ENCODE measurements around the gene ATP5MC2.
"Not testable (repeated sequence)": the region's sequence is repeated elsewhere in the genome, so short reads cannot be mapped to it uniquely, and the experiment has no call there.

Gene ATP5MC2

DNA sequence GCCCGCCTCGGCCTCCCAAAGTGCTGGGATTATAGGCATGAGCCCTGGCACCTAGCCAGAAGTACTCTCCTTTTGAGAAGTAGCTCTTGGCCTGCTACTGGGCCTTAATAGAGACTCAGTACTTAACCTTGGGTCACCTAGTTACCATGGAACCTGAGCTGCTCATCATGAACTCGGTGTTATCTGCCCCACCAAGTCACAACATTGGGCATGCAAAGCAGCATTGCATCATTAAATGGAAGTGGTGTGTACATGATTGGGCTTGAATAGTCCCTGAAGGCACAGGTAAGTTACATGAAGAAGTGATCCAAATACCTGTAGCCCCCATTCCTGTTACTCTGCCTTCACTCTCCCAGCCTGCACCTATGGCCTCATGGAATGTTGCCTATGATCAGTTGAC, 31.8 kb downstream of the ATP5MC2 start:
- DNase-seq: no peak

DNA sequence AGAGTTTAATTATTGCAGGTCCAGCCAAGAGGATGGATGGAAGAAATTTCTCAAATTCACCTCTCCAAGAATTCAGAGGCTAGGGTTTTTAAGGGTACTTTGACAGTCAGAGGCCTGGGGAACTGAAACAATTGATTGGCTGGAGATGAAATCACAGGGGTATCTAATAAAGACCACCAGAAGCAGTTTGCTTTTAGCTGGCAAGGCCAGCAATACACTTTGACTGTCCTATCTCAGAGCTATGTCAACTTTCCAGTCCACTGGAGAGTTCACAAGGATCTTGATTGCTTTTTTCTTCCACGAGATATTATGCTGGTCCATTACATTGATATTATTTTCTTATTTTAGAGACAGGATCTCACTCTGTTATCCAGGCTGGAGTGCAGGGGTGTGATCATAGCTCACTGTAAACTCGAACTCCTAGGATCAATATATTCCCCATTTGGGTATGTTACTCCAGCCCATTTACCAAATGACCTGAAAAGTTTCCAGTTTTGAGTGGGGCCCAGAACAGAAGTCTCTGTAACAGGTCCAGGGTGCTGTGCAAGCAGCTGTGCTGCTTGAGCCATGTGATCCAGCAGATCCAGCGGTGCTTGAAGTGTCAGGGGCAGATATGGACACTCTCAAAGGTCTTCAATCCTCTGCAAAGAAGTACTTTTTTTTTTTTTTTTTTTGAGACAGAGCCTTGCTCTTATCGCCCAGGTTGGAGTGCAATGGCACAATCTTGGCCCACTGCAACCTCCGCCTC, 32.5 kb downstream of the ATP5MC2 start:
- no peak for DNase-seq

DNA sequence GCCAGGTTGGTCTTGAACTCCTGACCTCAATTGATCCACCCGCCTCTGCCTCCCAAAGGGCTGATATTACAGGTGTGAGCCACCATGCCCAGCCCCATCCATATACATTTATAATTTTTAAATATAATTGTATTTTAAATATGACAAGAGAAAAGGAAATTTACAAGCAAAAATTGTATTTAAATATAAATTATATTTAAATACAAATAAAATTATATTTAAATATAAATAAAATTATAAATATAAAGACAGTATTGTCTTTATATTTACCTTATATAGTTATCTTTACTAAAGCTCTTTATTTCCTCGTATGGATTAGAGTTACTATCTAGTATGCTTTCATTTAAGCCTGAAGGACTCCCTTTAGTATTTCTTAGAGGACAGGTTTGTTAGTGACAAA, 37.8 kb downstream of the ATP5MC2 start:
- no peak for DNase-seq

DNA sequence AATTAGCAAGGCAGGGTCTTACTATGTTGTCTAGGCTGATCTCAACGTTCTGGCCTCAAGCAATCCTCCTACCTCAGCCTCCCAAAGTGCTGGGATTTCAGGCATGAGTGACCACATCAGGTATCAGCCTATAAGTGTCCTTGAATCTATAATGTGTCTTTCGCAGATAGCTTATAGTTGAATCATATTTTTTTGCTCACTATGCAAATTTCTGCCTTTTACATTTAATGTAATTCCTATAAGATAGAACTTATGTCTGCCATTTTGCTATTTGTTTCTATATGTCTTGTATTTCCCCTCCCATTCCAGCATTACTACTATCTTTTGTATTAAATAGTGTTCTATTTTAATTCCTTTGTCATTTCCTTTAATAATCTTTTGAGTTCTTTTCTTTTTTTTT, 39.2 kb downstream of the ATP5MC2 start:
- no peak for DNase-seq

DNA sequence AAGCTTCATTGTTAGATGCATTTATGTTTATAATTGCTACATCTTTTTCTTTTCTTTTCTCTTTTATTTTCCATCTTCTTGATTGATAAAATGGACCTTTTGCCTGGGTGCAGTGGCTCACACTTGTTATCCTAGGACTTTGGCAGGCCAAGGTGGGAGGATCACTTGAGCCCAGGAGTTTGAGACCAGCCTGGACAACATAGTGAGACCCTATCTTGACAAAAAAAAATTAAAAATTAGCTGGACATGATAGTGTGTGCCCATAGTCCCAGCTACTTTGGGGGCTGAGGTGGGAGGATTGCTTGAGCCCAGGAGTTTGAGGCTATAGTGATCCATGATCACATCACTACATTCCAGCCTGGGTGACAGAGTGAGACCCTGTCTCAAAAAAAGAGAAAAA, 40.2 kb downstream of the ATP5MC2 start:
- DNase-seq: not testable (repeated sequence)

DNA sequence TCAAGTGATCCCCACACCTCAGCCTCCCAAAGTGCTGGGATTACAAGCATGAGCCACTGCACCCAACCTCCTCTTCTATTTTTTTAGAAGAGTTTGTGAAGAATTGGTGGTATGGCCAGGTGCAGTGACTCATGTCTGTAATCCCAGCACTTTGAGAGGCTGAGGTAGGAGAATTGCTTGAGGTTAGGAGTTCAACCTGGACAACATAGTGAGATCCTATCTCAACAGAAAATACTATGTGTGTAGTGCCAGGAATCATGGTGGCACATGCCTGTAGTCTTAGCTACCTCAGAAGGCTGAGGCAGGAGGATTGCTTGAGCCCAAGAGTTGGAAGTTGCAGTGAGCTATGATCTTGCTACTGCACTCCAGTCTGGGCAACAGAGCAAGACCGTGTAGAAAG, 44.2 kb downstream of the ATP5MC2 start:
- DNase-seq: no peak

DNA sequence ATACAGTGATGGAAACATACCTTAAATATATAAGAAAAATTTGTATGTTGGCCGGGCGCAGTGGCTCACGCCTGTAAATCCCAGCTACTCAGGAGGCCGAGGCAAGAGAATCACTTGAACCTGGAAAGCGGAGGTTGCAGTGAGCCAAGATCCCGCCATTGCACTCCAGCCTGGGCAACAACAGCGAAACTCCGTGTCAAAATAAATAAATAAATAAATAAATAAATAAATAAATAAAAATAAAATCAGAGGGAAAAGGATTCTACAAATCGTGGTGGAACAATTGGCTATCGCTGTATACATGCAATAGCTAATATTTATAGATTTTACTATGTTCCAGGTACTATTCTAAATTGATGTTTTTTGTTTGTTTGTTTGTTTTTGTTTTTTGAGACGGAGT, 48.0 kb downstream of the ATP5MC2 start:
- DNase-seq: no peak

DNA sequence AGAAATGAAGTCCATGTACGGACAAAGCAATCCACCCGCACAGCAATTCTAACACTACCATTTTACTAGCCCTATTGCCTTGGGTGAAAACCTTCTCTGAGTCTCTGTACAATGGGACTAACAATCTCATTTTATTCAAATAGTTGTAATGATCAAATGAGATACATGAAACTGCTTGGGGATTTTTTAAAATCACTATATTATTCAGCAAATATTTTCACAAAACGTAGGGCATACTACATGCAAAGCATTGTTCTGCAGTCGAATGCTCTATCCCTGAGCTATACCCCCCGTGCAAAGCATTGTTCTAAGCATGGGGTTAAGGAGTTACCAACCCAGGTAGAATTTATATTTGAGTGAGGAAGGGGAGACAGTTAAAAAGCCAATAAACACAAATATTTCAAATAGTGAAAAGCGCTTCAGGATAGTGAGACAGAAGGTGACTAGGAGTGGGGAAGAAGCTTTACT, 49.1 kb downstream of the ATP5MC2 start:
- DNase-seq: no peak

DNA sequence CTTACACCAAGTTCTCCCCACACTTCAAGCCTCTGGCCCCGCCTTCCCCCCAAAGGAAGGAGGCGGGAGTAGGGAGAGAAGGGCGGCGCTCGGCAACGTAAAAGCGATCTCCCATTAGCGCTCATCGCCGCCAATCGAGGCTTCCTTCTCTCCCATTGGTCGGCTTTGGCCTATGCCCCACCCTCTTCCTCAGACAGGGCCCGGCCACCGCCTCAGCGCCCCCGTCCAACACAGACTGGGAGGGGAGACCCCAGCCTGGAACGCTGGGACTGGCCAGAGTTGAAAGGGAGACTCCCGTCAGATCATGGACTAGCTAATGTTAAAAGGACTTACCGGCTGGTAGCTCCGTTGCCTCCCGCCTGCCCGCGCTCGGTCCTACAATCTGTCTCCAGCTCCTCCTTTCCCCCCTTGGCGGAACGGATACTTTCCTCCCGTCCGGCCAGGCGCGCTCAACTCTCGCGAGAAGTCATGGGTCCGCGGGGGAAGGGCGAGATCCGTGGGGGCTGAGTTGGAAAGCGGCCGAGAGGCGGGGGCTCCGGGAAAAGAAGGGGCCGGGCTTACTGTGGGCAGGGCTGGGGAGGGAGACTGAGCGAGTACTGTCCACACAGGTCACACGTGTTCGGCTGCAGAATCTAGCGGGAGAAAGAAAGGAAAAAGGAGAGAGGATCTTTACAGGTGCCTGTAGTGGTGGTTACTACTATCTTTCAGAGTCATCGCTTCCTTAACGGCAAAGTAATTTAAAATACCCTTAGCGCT, 49.8 kb downstream of the ATP5MC2 start, which contains the start of gene ATF7:
TSS of gene ATF7 (minus strand) at position 437 of the 756 bp plus-strand sequence. CDS start 25,382 bp downstream, outside the sequence.
- peak; percentile 97 to 99 for DNase-seq

DNA sequence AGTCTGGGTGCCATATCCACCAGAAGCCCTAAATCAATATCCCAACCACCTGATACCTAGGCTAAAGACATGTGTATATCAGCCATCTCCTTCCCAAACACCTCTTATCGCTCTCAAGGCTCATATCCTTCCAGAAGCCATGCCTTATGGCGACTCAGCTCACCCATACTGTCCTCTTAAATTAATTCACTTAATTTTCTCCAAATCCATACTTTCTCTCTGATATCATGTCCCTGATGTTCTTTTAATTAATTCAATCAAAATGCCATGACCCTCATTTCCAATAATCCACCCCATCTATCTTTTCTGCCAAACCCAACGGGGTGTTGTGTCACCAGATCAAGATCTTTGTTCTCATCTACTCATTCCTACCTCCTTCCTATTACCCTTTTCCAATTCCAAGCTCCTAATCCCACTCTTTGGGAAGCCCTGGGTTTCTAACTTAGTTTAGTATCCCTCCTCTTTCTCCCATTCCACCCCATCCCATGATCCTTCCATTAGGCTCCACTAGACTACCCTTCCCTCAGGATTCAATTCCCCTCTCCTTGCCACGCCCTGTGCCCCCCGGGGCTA, 50.4 kb downstream of the ATP5MC2 start:
- no peak for DNase-seq

DNA sequence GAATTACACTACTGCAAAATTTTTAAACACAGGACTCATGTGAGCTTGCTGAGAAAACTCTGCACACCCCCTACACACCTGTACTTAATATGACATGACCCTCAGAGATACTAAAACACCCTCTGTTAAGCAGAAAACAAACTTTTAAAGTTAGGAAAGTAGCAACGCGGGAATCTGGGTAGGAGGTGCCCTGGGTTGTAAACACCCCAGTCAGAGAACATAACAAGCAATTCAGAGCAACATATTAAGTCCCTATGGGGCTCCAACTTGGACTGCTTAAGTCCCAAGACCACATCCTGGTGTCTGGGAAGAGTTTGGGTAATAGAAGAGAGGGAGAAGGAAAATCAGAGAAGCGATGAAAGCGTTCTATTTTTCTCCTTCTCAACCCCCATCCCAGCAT, 50.9 kb downstream of the ATP5MC2 start:
- DNase-seq: no peak

DNA sequence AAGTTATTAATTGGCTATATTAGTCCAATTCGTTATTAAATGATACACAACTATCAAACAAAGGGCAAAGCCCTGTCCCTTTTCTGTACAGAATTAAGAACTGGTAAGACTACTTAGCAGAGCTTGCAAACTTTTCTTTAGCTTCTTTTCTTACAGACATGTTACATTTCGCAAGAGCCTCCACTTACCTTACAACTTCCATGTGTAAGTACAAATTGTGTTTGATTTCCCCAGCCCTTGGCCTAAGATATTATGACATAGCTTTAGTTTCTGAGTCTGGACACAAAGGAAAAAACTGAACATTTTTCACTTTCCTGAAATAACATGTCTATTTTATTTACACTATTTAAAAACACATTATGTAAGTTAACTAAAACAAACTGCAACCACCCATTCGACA, 51.4 kb downstream of the ATP5MC2 start:
- DNase-seq: no peak

DNA sequence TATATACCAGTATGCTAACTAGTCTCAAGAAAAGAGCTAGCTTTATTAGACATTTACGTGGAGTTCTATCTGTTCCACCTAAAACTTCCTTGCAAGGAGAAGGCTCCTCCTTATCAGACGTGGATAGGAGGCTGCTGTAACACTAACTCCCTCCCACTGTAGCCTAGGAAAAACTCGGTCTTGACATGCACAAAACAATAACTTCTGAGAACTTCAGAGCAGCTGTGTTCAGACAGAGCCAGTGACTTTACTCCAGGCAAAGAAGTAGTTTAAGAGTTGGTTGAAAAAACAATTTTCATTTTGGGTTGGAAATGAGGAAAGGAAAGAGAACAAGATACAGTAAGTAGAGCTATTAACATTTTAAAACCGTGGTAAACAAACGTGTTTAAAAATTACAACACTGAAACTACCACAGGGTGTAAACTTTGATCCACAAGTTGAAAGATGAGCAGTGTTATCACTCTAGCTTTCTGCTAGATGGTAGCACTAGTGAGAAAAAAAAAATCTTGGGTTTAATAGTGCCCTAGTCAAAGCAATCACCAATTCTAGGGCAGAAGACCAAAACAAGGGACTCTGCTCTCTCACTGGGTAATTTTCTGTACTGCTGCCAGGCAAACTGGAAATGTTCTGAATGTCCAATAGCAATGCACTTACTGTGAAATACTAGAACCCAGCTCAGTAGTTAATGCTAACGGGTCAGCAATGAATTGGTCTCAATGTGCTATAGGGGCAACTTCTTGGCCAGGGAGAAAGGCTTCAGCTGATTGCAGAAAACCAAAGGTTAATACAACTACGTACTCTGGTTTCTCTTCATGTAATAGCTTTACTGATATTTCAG, 52.1 kb downstream of the ATP5MC2 start:
- DNase-seq: no peak

DNA sequence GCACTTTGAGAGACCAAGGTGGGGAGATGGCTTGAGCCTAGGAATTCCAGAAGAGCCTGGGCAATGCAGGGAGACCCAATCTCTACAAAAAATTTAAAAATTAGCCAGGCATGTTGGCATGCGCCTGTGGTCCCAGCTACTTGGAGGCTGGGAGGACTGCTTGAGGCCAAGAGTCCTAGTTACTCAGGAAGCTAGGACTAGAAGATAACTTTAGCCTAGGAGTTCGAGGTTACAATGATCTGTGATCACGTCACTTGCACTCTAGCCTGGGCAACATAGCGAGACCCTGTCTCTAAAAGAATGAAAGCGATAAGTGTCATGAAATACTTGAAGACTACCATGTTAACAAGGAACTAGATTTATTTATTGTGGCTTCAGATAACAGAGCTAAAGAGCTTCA, 53.2 kb downstream of the ATP5MC2 start:
- DNase-seq: no peak

DNA sequence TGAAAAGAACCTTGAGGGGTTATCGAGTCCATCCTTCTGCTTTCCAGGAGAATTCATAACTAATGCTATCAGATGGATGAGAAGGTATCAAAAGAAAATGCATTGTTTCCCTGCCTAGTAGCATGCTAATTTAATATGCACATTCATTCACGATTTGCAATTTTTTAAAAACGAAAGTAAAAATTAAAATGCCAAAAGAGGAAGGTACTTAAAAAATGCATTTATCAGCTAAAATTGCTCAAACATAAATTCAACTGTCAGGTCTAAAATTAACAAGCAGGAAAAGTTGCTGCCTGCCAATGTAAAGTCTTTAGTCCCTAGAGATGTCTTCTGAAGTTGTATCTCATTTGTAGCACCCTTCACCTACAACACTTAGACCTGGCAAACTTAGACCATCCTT, 57.6 kb downstream of the ATP5MC2 start:
- DNase-seq: no peak

DNA sequence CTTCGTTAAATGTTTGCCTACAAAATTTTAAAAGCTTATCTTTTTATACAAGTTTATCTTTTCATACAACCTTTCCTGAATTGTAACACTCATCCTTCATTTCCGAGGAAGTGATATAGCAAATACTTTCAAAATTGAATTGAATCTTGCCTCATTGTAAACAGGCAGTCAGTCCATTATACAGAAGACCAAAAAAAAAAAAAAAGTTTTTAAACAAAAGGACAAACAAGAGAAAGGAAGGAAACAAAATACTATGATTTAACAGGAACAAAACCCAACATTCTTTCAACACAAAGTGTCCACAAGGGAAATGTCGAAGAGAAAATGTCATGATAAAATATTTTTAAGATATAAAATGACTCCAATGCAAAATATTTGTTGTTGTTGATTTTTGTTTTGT, 58.2 kb downstream of the ATP5MC2 start:
- DNase-seq: no peak

DNA sequence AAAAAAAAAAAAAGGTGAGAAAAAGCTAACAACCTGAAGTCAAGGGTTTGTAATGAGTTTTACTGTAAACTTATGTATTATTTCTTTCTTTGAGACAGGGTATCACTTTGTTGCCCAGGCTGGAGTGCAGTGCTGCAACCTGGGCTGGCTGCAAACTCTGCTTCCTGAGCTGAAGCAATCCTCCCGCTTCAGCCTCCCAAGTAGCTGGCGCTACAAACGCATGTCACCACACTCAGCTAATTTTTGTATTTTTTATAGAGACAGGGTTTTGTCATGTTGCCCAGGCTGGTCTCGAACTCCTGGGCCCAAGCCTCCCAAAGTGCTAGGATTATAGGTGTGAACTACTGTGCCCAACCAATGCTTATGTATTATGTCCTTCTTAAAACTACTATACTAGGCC, 58.9 kb downstream of the ATP5MC2 start:
- no peak for DNase-seq

Data from CD4-positive, alpha-beta T cell treated with Interleukin-1 beta for 1 hour (primary cell).